Ovary (tissue), 9 donors: Measurements from ENCODE around the gene C1QA. TPM values are rescaled to one million over a fixed set of nuclear protein-coding genes. Genes with fewer than 3 reads are reported as not detected.

ENCODE experiments used
- DNase-seq, 5 donors: peaks; one replicate each; pipeline ENCODE4 v3.0.0-alpha.2; 2019 to 2020
- H3K27ac ChIP-seq, 2 donors: fragments of 200-600 bp; one replicate each; pipeline versions ENCODE4 v1.5.1 to v1.8.0; 2019 to 2022
- H3K27me3 ChIP-seq: fragments of 200-600 bp; one replicate; pipeline ENCODE4 v1.8.0; 2022
- H3K36me3 ChIP-seq: fragments of 200-600 bp; sonication (generic); one replicate; pipeline ENCODE4 v1.5.1; 2019
- H3K4me1 ChIP-seq: one replicate; pipeline ENCODE4 v1.8.1; 2013; ENCODE audit warnings: mild to moderate bottlenecking, moderate library complexity; ENCODE audit not compliant: insufficient read depth
- H3K4me3 ChIP-seq: fragments of 200-600 bp; sonication (generic); one replicate; pipeline ENCODE4 v1.5.1; 2017
- H3K9me3 ChIP-seq, 2 donors: fragments of 200-600 bp in 1 of 2; sonication (generic) in 1 of 2; one replicate each; pipeline versions ENCODE4 v1.5.1 to v1.8.1; 2013 to 2019; ENCODE audit warnings: mild to moderate bottlenecking in 1 of 2, moderate library complexity in 1 of 2
- EP300 ChIP-seq: sonication (generic); formaldehyde crosslinking; IDR thresholded peaks from one replicate; pipeline ENCODE4 v1.6.1; 2017; ENCODE audit warnings: antibody characterized with exemption
- POLR2A ChIP-seq: fragments of 450-650 bp; IDR thresholded peaks from one replicate; pipeline ENCODE4 v1.6.1; 2017; ENCODE audit warnings: antibody characterized with exemption, mild to moderate bottlenecking, moderate library complexity
- WGBS, 3 donors: extraction: QIAGEN DNeasy Blood & Tissue Kit in 1 of 3; methylation state at CpG; one replicate each; pipeline versions ENCODE4 v1.1.5 to v1.1.7; 2013 to 2017; 5-methylcytosine and 5-hydroxymethylcytosine counted together
- intact Hi-C, 4 donors: fragments of 100-400 bp; cut with DNase I; formaldehyde crosslinking; loops; one replicate each; pipeline versions ENCODE4 v1.11.0 to v1.15.1; 2022 to 2023
- polyA plus RNA-seq, 2 donors: library from polyadenylated mRNA; stranded (reverse); fragments of 200-250 nt in 1 of 2; fragments of 350-450 nt in 1 of 2; fragmentation: Illumina TruSeq in 1 of 2; extraction: RNeasy Lipid Tissue Mini Kit (QIAGEN cat#74804) in 1 of 2; gene quantifications; one replicate each; pipeline ENCODE4 v1.2.3, GENCODE V29; 2013 to 2014
- total RNA-seq, 7 donors: library from RNA; depleted of rRNA in 2 of 7; stranded (reverse); fragments of >200 nt in 2 of 7; fragmentation: NEBNext Ultra II Directional in 3 of 7; extraction: Animal tissue kit (Norgen Biotek cat#: 25700) in 3 of 7; gene quantifications; one replicate each; pipeline versions ENCODE4 v1.1.0 to v1.2.4, GENCODE V29; 2016 to 2023
- TF ChIP-seq, protein P1 (sequence below), 3 donors: fragments of 450-650 bp in 2 of 3; fragments of 200-600 bp in 1 of 3; IDR thresholded peaks; one replicate each; pipeline versions ENCODE4 v1.5.1 to v1.8.0; 2016 to 2022; ENCODE audit warnings: antibody characterized with exemption in 3 of 3, mild to moderate bottlenecking in 1 of 3
- donor health status: DM: no; HTN: no; CAD: no; lungs with moderate emphysema.
- donor health status: DM: no; HTN: no; CAD: no.
- donor health status: Bipolar disorder and iron deficiency.
- donor health status: DM: yes; HTN: yes; CAD: no.
- donor health status: DM: no; HTN: no; CAD: no.
- donor health status: DM: yes; HTN: yes; CAD: no.

C1QA gene
- total and polyA plus RNA-seq, 9 donors: 26.8 to 89.6 (median 52.7) TPM

- WGBS, 3 donors: 59 to 63% (median 60%) methylated on average over 13 of the region's 13 CpGs
- Histone ChIP-seq H3K27me3 (no peaks in the 10 kb centered on the region), H3K36me3 (no peaks in the 10 kb centered on the region), H3K4me3 (no peak overlapping the region), H3K9me3 (no peaks in the 10 kb centered on the region), H3K4me1 (no peaks in the 10 kb centered on the region), H3K27ac (no peak overlapping the region)
- TF ChIP-seq, protein P1, sequence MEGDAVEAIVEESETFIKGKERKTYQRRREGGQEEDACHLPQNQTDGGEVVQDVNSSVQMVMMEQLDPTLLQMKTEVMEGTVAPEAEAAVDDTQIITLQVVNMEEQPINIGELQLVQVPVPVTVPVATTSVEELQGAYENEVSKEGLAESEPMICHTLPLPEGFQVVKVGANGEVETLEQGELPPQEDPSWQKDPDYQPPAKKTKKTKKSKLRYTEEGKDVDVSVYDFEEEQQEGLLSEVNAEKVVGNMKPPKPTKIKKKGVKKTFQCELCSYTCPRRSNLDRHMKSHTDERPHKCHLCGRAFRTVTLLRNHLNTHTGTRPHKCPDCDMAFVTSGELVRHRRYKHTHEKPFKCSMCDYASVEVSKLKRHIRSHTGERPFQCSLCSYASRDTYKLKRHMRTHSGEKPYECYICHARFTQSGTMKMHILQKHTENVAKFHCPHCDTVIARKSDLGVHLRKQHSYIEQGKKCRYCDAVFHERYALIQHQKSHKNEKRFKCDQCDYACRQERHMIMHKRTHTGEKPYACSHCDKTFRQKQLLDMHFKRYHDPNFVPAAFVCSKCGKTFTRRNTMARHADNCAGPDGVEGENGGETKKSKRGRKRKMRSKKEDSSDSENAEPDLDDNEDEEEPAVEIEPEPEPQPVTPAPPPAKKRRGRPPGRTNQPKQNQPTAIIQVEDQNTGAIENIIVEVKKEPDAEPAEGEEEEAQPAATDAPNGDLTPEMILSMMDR (IDR thresholded peaks at IDR 0.05): no peak
- intact Hi-C loops: no loop called here
- no peak for DNase-seq
These were observed 41.8 kb downstream of the C1QA start for GRCh38 chr1:22677931-22678896.

- Histone ChIP-seq H3K36me3 (no peaks in the 10 kb centered on the region), H3K27me3 (no peaks in the 10 kb centered on the region), H3K9me3 (no peaks in the 10 kb centered on the region), H3K27ac (no peak overlapping the region), H3K4me1 (peaks cover 3% of the 10 kb centered on the region), H3K4me3 (no peak overlapping the region)
- no peak for TF ChIP-seq EP300
- no peak for TF ChIP-seq POLR2A
- TF ChIP-seq, protein P1 (IDR thresholded peaks at IDR 0.05): no peak
- WGBS, 3 donors: 65 to 83% (median 69%) methylated on average over 9 of the region's 9 CpGs
- DNase-seq: no peak
- intact Hi-C loops: no loop called here
These were observed 44.3 kb downstream of the C1QA start for GRCh38 chr1:22680726-22681125.

- TF ChIP-seq, protein P1 (IDR thresholded peaks at IDR 0.05): no peak
- TF ChIP-seq POLR2A (no peak), EP300 (no peak)
- intact Hi-C loops: no loop called here
- Histone ChIP-seq H3K36me3 (no peaks in the 10 kb centered on the region), H3K4me3 (no peak overlapping the region), H3K4me1 (peaks cover 4% of the 10 kb centered on the region), H3K27ac (no peak overlapping the region), H3K9me3 (no peaks in the 10 kb centered on the region), H3K27me3 (no peaks in the 10 kb centered on the region)
- 79 to 83% (median 81%) methylated on average over 15 of the region's 15 CpGs for WGBS, 3 donors
- no peak for DNase-seq
These were observed 45.3 kb downstream of the C1QA start for GRCh38 chr1:22681556-22682276.

- Histone ChIP-seq H3K36me3 (no peaks in the 10 kb centered on the region), H3K27me3 (no peaks in the 10 kb centered on the region), H3K4me3 (no peak overlapping the region), H3K9me3 (no peaks in the 10 kb centered on the region), H3K4me1 (peaks cover 4% of the 10 kb centered on the region), H3K27ac (no peak overlapping the region)
- intact Hi-C loops: no loop called here
- TF ChIP-seq, protein P1 (IDR thresholded peaks at IDR 0.05): no peak
- no peak for DNase-seq
- 83 to 89% (median 84%) methylated on average over 1 of the region's 1 CpG for WGBS, 3 donors
These were observed 47.1 kb downstream of the C1QA start for GRCh38 chr1:22683547-22683946.
